GM23338 (cell line): Measurements from ENCODE around the gene CFB. TPM values are rescaled to one million over a fixed set of nuclear protein-coding genes. Genes with fewer than 3 reads are reported as not detected.

ENCODE experiments used
- ATAC-seq: fragments of 200-7000 bp; cut with Tn5 transposase; 3 replicates; pipeline ENCODE4 v1.9.1; 2020
- DNase-seq: peaks from one replicate; pipeline ENCODE4 v3.0.0-alpha.2; 2015; ENCODE audit warnings: low spot score
- H2AFZ ChIP-seq: fragments of 200-600 bp; sonication (generic); 2 replicates; pipeline ENCODE4 v1.8.0; 2016; ENCODE audit warnings: antibody characterized with exemption, mild to moderate bottlenecking, moderate library complexity
- H3F3A ChIP-seq: fragments of 200-600 bp; sonication (generic); replicated peaks from 2 replicates; pipeline ENCODE4 v1.8.0; 2017; ENCODE audit warnings: antibody characterized with exemption, mixed run types, low read depth
- H3K27ac ChIP-seq: fragments of 200-600 bp; sonication (generic); 2 replicates; pipeline ENCODE4 v1.6.1; 2016; ENCODE audit warnings: low read depth
- H3K27me3 ChIP-seq: fragments of 200-600 bp; sonication (generic); 2 replicates; pipeline ENCODE4 v1.8.0; 2016; ENCODE audit warnings: mild to moderate bottlenecking, mixed run types, moderate library complexity; ENCODE audit not compliant: insufficient read depth
- H3K36me3 ChIP-seq: fragments of 200-600 bp; sonication (generic); 2 replicates; pipeline ENCODE4 v1.8.0; 2016; ENCODE audit warnings: mild to moderate bottlenecking; ENCODE audit not compliant: insufficient read depth
- H3K4me1 ChIP-seq: fragments of 200-600 bp; sonication (generic); 2 replicates; pipeline ENCODE4 v1.8.0; 2016; ENCODE audit warnings: mild to moderate bottlenecking, moderate library complexity; ENCODE audit not compliant: insufficient read depth
- H3K4me2 ChIP-seq: fragments of 200-600 bp; sonication (generic); 2 replicates; pipeline ENCODE4 v1.7.1; 2017; ENCODE audit warnings: mixed run types
- H3K4me3 ChIP-seq: fragments of 200-600 bp; sonication (generic); 2 replicates; pipeline ENCODE4 v1.6.1; 2016; ENCODE audit warnings: mixed run types
- H3K79me2 ChIP-seq: fragments of 200-600 bp; sonication (generic); replicated peaks from 2 replicates; pipeline ENCODE4 v1.8.0; 2017; ENCODE audit warnings: mild to moderate bottlenecking; ENCODE audit not compliant: insufficient read depth
- H3K9me2 ChIP-seq: fragments of 200-600 bp; sonication (generic); 2 replicates; pipeline ENCODE4 v1.8.0; 2017; ENCODE audit not compliant: insufficient read depth
- H4K20me1 ChIP-seq: fragments of 200-600 bp; sonication (generic); replicated peaks from 2 replicates; pipeline ENCODE4 v1.8.0; 2017; ENCODE audit warnings: mild to moderate bottlenecking; ENCODE audit not compliant: insufficient read depth
- H3K27ac Mint-ChIP-seq: 2 replicates; pipeline ENCODE4 v1.8.0; 2020; ENCODE audit warnings: inconsistent platforms, mild to moderate bottlenecking, moderate library complexity, mixed read lengths
- H3K27me3 Mint-ChIP-seq: 3 replicates; pipeline ENCODE4 v1.8.0; 2022; ENCODE audit warnings: low read depth, mild to moderate bottlenecking, moderate library complexity, mixed read lengths, inconsistent platforms; ENCODE audit not compliant: insufficient read depth, poor library complexity
- H3K36me3 Mint-ChIP-seq: 3 replicates; pipeline ENCODE4 v1.8.0; 2021; ENCODE audit warnings: low read depth, mild to moderate bottlenecking, inconsistent platforms, moderate library complexity, mixed read lengths
- H3K4me1 Mint-ChIP-seq: 3 replicates; pipeline ENCODE4 v1.8.0; 2020; ENCODE audit warnings: mild to moderate bottlenecking, inconsistent platforms, mixed read lengths
- H3K4me3 Mint-ChIP-seq: 3 replicates; pipeline ENCODE4 v1.8.0; 2021; ENCODE audit warnings: moderate library complexity, mild to moderate bottlenecking, inconsistent platforms, mixed read lengths
- H3K9me3 Mint-ChIP-seq: 3 replicates; pipeline ENCODE4 v1.8.0; 2020; ENCODE audit warnings: moderate library complexity, mild to moderate bottlenecking, inconsistent platforms, mixed read lengths
- EZH2phosphoT487 ChIP-seq: fragments of 200-600 bp; sonication (generic); IDR thresholded peaks from one replicate; pipeline ENCODE4 v1.8.1; 2018; ENCODE audit warnings: antibody characterized with exemption; ENCODE audit not compliant: unreplicated experiment
- JUNB ChIP-seq: IDR thresholded peaks from one replicate; pipeline ENCODE4 v1.6.1; 2016; ENCODE audit warnings: antibody characterized with exemption; ENCODE audit not compliant: unreplicated experiment
- NANOG ChIP-seq: IDR thresholded peaks from 2 replicates; pipeline ENCODE4 v1.6.1; 2016; ENCODE audit warnings: antibody characterized with exemption, borderline replicate concordance
- ZNF114 ChIP-seq: fragments of 250-450 bp; sonication (Bioruptor Pico); IDR thresholded peaks from 2 replicates; pipeline ENCODE4 v1.5.0; 2020; ENCODE audit warnings: mild to moderate bottlenecking, moderate library complexity
- ZNF462 ChIP-seq: fragments of 250-450 bp; sonication (Bioruptor Pico); IDR thresholded peaks from 2 replicates; pipeline ENCODE4 v1.5.0; 2020; ENCODE audit warnings: mild to moderate bottlenecking, moderate library complexity
- polyA plus RNA-seq: library from polyadenylated mRNA; unstranded; fragments of >200 nt; fragmentation: Nextera tagmentation; extraction: Ambion mirVana; gene quantifications from 2 replicates; pipeline ENCODE4 v1.2.1, GENCODE V29; 2016
- total RNA-seq: library from RNA; depleted of rRNA; stranded (reverse); fragments of >200 nt; shearing (Covaris generic); gene quantifications from 2 replicates; pipeline ENCODE4 v1.2.3, GENCODE V29; 2014
- TF ChIP-seq, protein P1 (sequence below), 2 experiments: fragments of 200-600 bp in 1 of 2; sonication (generic) in 1 of 2; conservative IDR thresholded peaks; 2 replicates each; pipeline versions ENCODE4 v1.5.1 to v1.6.1; 2016 to 2017; ENCODE audit warnings: antibody characterized with exemption in 2 of 2, low read depth in 2 of 2, mild to moderate bottlenecking in 2 of 2, moderate library complexity in 1 of 2

Gene CFB
- total and polyA plus RNA-seq, 2 experiments from 2014 or later: 0.86 TPM; not detected in 1

DNA sequence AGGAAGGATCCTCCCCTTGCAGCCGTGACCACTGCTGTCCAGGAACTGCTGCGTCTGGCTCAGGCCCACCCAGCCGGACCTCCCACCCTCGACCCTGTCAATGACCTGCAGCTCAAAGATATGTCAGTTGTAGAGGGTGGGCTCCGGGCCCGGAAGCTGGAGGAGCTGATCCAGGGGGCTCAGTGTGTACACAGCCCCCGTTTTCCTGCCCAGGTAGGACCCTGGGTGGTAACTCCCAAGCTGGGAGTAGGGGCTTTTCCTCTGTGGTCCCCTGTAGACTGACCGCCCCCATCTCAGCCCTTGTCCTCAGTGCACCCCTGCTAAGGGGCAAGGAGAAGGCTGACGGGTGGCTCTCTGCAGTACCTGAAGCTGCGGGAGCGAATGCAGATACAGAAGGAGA lies 22.4 kb downstream of the CFB start (continued):
- TF ChIP-seq, protein P1, sequence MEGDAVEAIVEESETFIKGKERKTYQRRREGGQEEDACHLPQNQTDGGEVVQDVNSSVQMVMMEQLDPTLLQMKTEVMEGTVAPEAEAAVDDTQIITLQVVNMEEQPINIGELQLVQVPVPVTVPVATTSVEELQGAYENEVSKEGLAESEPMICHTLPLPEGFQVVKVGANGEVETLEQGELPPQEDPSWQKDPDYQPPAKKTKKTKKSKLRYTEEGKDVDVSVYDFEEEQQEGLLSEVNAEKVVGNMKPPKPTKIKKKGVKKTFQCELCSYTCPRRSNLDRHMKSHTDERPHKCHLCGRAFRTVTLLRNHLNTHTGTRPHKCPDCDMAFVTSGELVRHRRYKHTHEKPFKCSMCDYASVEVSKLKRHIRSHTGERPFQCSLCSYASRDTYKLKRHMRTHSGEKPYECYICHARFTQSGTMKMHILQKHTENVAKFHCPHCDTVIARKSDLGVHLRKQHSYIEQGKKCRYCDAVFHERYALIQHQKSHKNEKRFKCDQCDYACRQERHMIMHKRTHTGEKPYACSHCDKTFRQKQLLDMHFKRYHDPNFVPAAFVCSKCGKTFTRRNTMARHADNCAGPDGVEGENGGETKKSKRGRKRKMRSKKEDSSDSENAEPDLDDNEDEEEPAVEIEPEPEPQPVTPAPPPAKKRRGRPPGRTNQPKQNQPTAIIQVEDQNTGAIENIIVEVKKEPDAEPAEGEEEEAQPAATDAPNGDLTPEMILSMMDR (conservative IDR thresholded peaks at IDR 0.05; ENCODE audit: low read depth in 2 of 2): no peak

GRCh38 chr6:31968791-31969711 lies 23.2 kb downstream of the CFB start:
- DNase-seq (no peak), ATAC-seq (no peak)
- Histone ChIP-seq H3K36me3 (peaks cover 10% of the 10 kb centered on the region), H3K9me2 (no peaks in the 10 kb centered on the region), H2AFZ (no peak overlapping the region), H3K4me3 (no peak overlapping the region), H3F3A (peaks cover 9% of the 10 kb centered on the region), H3K27ac (no peak overlapping the region), H3K4me1 (peaks cover 6% of the 10 kb centered on the region), H3K79me2 (peaks cover 14% of the 10 kb centered on the region), H3K27me3 (no peaks in the 10 kb centered on the region), H4K20me1 (no peaks in the 10 kb centered on the region; the same call in 1 of the 2 replicates), H3K4me2 (no peak overlapping the region)
- Mint-ChIP-seq H3K4me3 (no peak overlapping the region), H3K9me3 (peaks cover 6% of the 10 kb centered on the region; the same call in 1 of the 3 replicates), H3K27ac (no peak overlapping the region), H3K27me3 (peaks cover 21% of the 10 kb centered on the region), H3K4me1 (peaks cover 8% of the 10 kb centered on the region), H3K36me3 (peaks cover 65% of the 10 kb centered on the region)
- TF ChIP-seq JUNB: no peak

- H3K4me3 Mint-ChIP-seq: peak overlapping the region; percentile 33
- H4K20me1 ChIP-seq: no peaks in the 10 kb centered on the region; the same call in 1 of the 2 replicates
- TF ChIP-seq EZH2phosphoT487: no peak
- TF ChIP-seq NANOG: no peak
- no peak for TF ChIP-seq ZNF114
- TF ChIP-seq ZNF462 (CRISPR knock-in tag): no peak
Observed at GRCh38 chr6:31969712-31970603, 24.1 kb downstream of the CFB start.

More at GRCh38 chr6:31969712-31970603, 24.1 kb downstream of the CFB start:
- Histone ChIP-seq H3K4me3 (no peak overlapping the region), H3K27me3 (no peaks in the 10 kb centered on the region), H3K4me2 (no peak overlapping the region), H3K36me3 (peaks cover 9% of the 10 kb centered on the region), H3F3A (peaks cover 9% of the 10 kb centered on the region), H3K9me2 (no peaks in the 10 kb centered on the region), H2AFZ (no peak overlapping the region), H3K4me1 (peaks cover 6% of the 10 kb centered on the region), H3K79me2 (peaks cover 14% of the 10 kb centered on the region), H3K27ac (no peak overlapping the region)
- ATAC-seq: no peak
- Mint-ChIP-seq H3K27me3 (peaks cover 24% of the 10 kb centered on the region), H3K9me3 (peaks cover 13% of the 10 kb centered on the region; the same call in 1 of the 3 replicates), H3K4me1 (peaks cover 8% of the 10 kb centered on the region), H3K36me3 (peaks cover 66% of the 10 kb centered on the region), H3K27ac (no peak overlapping the region; the same call in 1 of the 2 replicates)
- no peak for DNase-seq
